ENCODE measurements around the gene SRSF2.

DNA sequence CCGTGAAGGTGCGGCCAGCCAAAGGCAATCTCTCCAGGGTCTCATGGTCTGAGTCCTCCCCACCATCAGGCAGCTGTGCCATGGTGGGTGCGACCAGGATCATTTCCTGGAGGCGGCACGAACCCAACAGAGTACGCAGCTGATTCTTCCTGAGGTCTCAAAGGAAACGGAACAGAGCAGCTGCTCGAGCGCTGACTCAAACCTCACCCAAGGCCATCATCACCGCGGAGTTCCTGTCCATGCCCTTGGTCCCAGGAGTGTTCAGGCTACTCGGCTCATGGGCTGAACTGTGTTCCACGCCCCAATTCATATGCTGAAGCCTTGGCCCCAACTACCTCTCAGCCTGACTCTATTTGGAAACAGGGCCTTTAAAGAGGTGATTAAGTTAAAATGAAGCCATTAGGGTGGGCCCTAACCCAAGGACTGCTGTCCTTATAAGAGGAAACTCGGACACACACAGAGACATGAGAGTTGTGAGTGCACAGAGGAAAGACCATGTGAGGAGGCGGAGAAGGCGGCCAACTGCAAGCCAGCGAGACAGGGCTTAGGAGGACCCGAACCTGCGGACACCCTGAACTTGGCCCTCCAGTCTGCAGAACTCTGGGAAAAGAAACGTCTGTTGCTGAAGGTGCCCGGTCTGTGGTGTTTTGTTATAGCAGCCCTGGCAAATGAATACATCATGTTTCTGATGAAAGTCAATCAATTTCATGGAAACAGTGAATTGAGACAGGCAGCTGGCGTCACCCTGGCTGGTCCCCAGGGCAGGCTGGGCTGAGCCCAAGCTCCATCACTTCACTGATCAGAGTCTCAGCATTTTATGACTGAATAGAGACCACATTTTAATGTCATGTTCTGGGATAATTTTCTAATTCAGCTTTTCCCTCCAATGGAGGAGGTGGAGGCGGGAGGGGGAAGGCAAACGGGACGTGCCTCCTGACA, 40.1 kb downstream of the SRSF2 start:
- TF ChIP-seq ZNF274 (IDR thresholded peaks at IDR 0.05; ENCODE audit: low read depth, low read length) (no peak), SUZ12 (IDR thresholded peaks at IDR 0.05; ENCODE audit: extremely low read depth, insufficient read depth, insufficient read length) (no peak)
